ENCODE measurements around the gene CDC73.

CDC73 gene

GRCh38 chr1:193156117-193156821 lies 34.4 kb downstream of the CDC73 start:
- ChIA-PET POLR2A (no interaction called here), CTCF (interaction anchor here (0.7 to 1.8 kb wide), 5 partner anchors 21 to 36 kb away, joined by 3 to 5 read pairs (median 3); no protein-coding TSS in a partner anchor)
- TF ChIP-seq CTCF (IDR thresholded peaks at IDR 0.05; ENCODE audit: control extremely low read depth, extremely low read depth, low read depth, missing control alignments), result no peak
- DNase-seq (ENCODE audit: extremely low spot score), result no peak

DNA sequence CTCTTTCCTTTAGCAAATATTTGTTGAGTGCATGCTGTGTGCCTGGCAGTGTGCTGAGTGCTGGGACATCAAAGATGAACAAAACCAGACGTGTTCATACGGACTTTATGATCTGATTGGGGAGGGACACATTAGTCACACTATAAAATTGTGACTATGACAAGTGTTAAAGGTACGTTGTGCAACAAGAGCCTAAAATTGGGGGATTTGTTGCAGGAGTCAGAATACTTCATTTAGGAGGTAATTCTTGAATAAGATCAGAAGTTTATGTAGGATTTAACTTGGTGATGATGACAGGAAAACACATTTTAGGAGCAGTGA lies 35.0 kb downstream of the CDC73 start:
- no peak for TF ChIP-seq CTCF (IDR thresholded peaks at IDR 0.05; ENCODE audit: control extremely low read depth, extremely low read depth, low read depth, missing control alignments)
- DNase-seq (ENCODE audit: extremely low spot score), result no peak
- POLR2A ChIA-PET, result no interaction called here
- CTCF ChIA-PET, result interaction anchor here (0.8 to 1.8 kb wide), 5 partner anchors 13 to 37 kb away, joined by 3 to 5 read pairs (median 3); no protein-coding TSS in a partner anchor

DNA sequence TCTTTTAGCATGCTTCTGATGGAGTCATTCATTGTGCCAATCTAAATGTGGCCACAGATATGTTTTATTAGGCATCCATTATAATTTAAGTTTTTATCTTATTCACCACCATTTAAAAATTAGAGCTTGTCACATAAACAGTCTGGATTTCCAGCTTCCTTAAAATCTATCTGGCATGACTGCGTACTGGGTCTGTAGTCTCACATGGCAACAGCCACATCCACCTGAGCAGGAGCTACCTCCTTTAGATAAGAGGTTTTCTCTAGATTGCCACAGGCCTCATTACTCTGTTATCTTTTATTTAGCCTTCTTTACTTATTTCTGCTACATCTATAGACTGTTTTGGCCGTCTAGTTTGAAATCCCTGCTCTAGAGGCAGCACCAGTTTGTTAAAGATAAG lies 35.5 kb downstream of the CDC73 start:
- TF ChIP-seq CTCF (IDR thresholded peaks at IDR 0.05; ENCODE audit: control extremely low read depth, extremely low read depth, low read depth, missing control alignments), result no peak
- POLR2A ChIA-PET, result no interaction called here
- no peak for DNase-seq (ENCODE audit: extremely low spot score)
- CTCF ChIA-PET, result interaction anchor here (1.1 to 1.5 kb wide), 3 partner anchors 14 to 34 kb away, joined by 3 read pairs; no protein-coding TSS in a partner anchor

GRCh38 chr1:193176113-193176512 lies 54.3 kb downstream of the CDC73 start:
- no peak for DNase-seq (ENCODE audit: extremely low spot score)
- no peak for TF ChIP-seq CTCF (IDR thresholded peaks at IDR 0.05; ENCODE audit: control extremely low read depth, extremely low read depth, low read depth, missing control alignments)
- CTCF ChIA-PET, result no interaction called here
- POLR2A ChIA-PET, result no interaction called here

DNA sequence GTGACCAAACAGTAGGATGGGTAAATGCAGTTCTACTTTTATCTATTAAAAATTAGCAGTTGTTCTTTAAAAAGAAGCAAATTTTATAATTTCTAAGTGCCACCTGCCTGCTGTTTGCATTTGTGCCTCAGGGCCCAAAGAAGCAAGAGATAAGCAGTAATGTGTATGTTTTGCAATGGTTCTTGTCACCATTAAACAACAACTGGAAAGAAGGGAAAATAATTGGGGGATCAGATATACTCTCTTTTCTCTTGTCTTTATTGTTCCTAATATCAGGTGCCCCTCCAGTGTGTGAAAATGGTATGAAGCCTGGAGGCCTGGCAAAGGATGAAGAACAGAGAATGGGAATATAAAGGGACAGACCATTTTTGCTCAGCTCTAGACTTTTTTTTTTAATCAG lies 55.0 kb downstream of the CDC73 start:
- CTCF ChIA-PET, result no interaction called here
- POLR2A ChIA-PET, result no interaction called here
- no peak for DNase-seq (ENCODE audit: extremely low spot score)
- TF ChIP-seq CTCF (IDR thresholded peaks at IDR 0.05; ENCODE audit: control extremely low read depth, extremely low read depth, low read depth, missing control alignments), result no peak

GRCh38 chr1:193179094-193179493 lies 57.3 kb downstream of the CDC73 start:
- CTCF ChIA-PET, result interaction anchor here (1.9 kb wide), 1 partner anchor 23 kb away, joined by 5 read pairs; no protein-coding TSS in a partner anchor
- TF ChIP-seq CTCF (IDR thresholded peaks at IDR 0.05; ENCODE audit: control extremely low read depth, extremely low read depth, low read depth, missing control alignments), result no peak
- POLR2A ChIA-PET, result no interaction called here
- DNase-seq (ENCODE audit: extremely low spot score), result no peak

Data from GM10248 (cell line).